Mammary epithelial cell (primary cell): ENCODE measurements around the gene PIGU.

Experiments used
- EZH2 ChIP-seq: IDR thresholded peaks from 2 replicates; pipeline ENCODE4 v1.6.1; 2012; ENCODE audit warnings: low read length, inconsistent platforms, borderline replicate concordance
- TF ChIP-seq, protein P1 (sequence below), 2 donors: IDR thresholded peaks in 1 of 2; conservative IDR thresholded peaks in 1 of 2; 2 replicates each; pipeline ENCODE4 v1.5.1; 2011 to 2012; ENCODE audit warnings: inconsistent platforms in 2 of 2, low read length in 2 of 2, mild to moderate bottlenecking in 2 of 2, control low read depth in 1 of 2, low read depth in 1 of 2; ENCODE audit not compliant: insufficient read depth in 1 of 2; ENCODE audit errors: extremely low read depth in 1 of 2

DNA sequence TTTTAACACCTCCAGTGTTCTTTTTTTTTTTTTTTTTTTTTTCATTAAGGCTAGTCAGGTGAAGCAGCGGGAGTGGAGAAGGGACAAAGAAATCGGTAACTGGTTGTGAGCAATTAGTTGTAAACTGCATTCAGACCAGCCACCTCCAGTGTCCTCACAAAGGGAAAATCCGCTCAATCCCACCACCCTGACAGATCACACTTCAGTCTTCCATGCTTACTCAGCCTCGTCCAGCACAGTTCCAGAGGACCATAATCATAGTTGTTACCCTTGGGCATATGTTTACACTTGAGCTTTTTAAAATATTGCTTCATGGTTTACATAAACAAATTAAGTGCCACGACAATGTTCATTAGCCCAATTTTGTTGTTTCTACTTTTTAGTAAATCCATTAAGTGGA, 150.4 kb downstream of the PIGU start:
- TF ChIP-seq, protein P1, sequence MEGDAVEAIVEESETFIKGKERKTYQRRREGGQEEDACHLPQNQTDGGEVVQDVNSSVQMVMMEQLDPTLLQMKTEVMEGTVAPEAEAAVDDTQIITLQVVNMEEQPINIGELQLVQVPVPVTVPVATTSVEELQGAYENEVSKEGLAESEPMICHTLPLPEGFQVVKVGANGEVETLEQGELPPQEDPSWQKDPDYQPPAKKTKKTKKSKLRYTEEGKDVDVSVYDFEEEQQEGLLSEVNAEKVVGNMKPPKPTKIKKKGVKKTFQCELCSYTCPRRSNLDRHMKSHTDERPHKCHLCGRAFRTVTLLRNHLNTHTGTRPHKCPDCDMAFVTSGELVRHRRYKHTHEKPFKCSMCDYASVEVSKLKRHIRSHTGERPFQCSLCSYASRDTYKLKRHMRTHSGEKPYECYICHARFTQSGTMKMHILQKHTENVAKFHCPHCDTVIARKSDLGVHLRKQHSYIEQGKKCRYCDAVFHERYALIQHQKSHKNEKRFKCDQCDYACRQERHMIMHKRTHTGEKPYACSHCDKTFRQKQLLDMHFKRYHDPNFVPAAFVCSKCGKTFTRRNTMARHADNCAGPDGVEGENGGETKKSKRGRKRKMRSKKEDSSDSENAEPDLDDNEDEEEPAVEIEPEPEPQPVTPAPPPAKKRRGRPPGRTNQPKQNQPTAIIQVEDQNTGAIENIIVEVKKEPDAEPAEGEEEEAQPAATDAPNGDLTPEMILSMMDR (conservative IDR thresholded peaks at IDR 0.05 in 1 of 2, IDR thresholded peaks at IDR 0.05 in 1 of 2; ENCODE audit: extremely low read depth in 1 of 2, insufficient read depth in 1 of 2, low read depth in 1 of 2, low read length in 2 of 2) = no peak
- TF ChIP-seq EZH2 = no peak
